Measurements from ENCODE around the gene ATP6V1C2. TPM values are rescaled to one million over a fixed set of nuclear protein-coding genes. Genes with fewer than 3 reads are reported as not detected.

Gene ATP6V1C2
- total and polyA plus RNA-seq, 2 of the 4 experiments (the other 2 are of a cell fraction): not detected

DNA sequence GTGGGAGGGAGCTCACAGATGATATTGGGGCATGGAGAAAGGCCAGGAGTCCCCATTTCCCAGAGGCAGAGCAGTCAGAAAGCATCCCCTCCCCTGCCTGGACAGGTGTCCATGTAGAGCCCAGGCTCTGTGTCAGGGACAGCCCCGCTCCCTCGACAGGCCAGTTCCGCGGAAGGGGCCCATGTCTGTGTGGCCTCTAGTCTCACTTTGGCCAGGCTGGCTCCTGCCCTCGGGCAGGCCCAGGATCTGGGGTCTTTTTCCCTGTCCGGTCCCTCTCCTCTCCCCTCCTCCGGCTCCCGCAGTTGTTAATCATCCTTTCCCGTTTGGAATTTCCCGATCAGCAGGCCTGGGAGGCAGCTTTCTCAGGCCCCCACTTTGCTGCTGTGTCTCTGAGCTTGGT is 111.6 kb downstream of the ATP6V1C2 start:
- no TSS peak for BruUV-seq (replicated peaks)
- Histone ChIP-seq H3K4me3 (ENCODE audit: insufficient read depth, low read depth, low read length) (no peak overlapping the region), H4K5ac (ENCODE audit: low read depth, low read length) (no peak overlapping the region), H3K79me1 (ENCODE audit: low read depth in 1 of 2, low read length in 2 of 2) (no peaks in the 10 kb centered on the region), H2BK5ac (ENCODE audit: low read depth, low read length, poor library complexity, severe bottlenecking) (no peak overlapping the region), H3K27ac (ENCODE audit: insufficient read depth, low read length) (no peak overlapping the region), H4K20me1 (ENCODE audit: insufficient read depth, low read length) (no peaks in the 10 kb centered on the region), H2AK5ac (ENCODE audit: low read depth, low read length) (no peak overlapping the region), H2BK20ac (ENCODE audit: low read depth, low read length) (no peak overlapping the region), H3K4ac (ENCODE audit: low read depth, low read length) (no peak overlapping the region), H3K14ac (replicated peaks; ENCODE audit: low read depth, low read length) (no peak overlapping the region), H3K9ac (ENCODE audit: low read depth, low read length) (no peak overlapping the region), H3K4me2 (ENCODE audit: low read depth, low read length) (no peak overlapping the region), H3K36me3 (ENCODE audit: control insufficient read depth, insufficient read depth, low read length) (no peaks in the 10 kb centered on the region), H3K23ac (ENCODE audit: low read depth, low read length) (no peak overlapping the region), H2BK15ac (ENCODE audit: low read depth, low read length) (no peak overlapping the region), H4K91ac (ENCODE audit: insufficient read depth, low read depth, low read length) (no peak overlapping the region), H3K18ac (ENCODE audit: low read depth, low read length) (no peak overlapping the region), H3K4me1 (ENCODE audit: control insufficient read depth, insufficient read depth, low read length) (no peaks in the 10 kb centered on the region), H4K8ac (ENCODE audit: low read depth in 2 of 2, low read length in 2 of 2) (no peak overlapping the region), H3K9me1 (ENCODE audit: insufficient read depth, low read length) (no peaks in the 10 kb centered on the region), H2BK120ac (ENCODE audit: low read depth, low read length) (no peak overlapping the region), H2AFZ (replicated peaks; ENCODE audit: low read length, poor library complexity) (no peak overlapping the region), H3K9me3 (ENCODE audit: control insufficient read depth, insufficient read depth, low read length) (no peaks in the 10 kb centered on the region), H3K27me3 (ENCODE audit: control insufficient read depth, insufficient read depth, low read length) (peaks cover 33% of the 10 kb centered on the region), H3K56ac (ENCODE audit: extremely low read depth, insufficient read depth, low read length) (no peak overlapping the region), H2AK9ac (replicated peaks; ENCODE audit: low read depth, low read length, poor library complexity) (no peak overlapping the region)
- WGBS, 2 experiments (ENCODE audit: extremely low coverage in 2 of 2, insufficient read length in 1 of 2): 100% methylated on average over 1 of the region's 10 CpGs; no CpG with 5 or more reads in 1 of the 2 experiments
- CTCF ChIA-PET: interaction anchor here (0.5 to 2.6 kb wide), 17 partner anchors 9 to 750 kb away, joined by 3 to 35 read pairs (median 5); partner anchors contain the start of gene PDIA6
- TF ChIP-seq FOS (IDR thresholded peaks at IDR 0.05; ENCODE audit: low read depth, low read length): no peak
- no peak for TF ChIP-seq BHLHE40 (IDR thresholded peaks at IDR 0.05; ENCODE audit: low read depth, low read length)
- no peak for TF ChIP-seq RFX5 (IDR thresholded peaks at IDR 0.05; ENCODE audit: low read depth, low read length)
- no peak for TF ChIP-seq CEBPB (IDR thresholded peaks at IDR 0.05; ENCODE audit: low read depth, low read length)
- no peak for TF ChIP-seq POLR2A (IDR thresholded peaks at IDR 0.05; ENCODE audit: low read depth, low read length)
- DNase-seq (no peak), ATAC-seq (ENCODE audit: low read depth) (no peak)
- in situ Hi-C loops (cut with MboI; ENCODE audit: low sequenced_read_pairs): loop anchor here (10.0 kb wide), 2 partner anchors 612 to 752 kb away; no protein-coding TSS in a partner anchor
- POLR2A ChIA-PET (ENCODE audit: unreplicated experiment): no interaction called here
- intact Hi-C loops (cut with micrococcal nuclease): loop anchor here (2.0 to 10.0 kb wide), 4 partner anchors 68 to 752 kb away; partner anchors contain the start of gene KCNF1
- dilution Hi-C loops (cut with HindIII; ENCODE audit: low sequenced_read_pairs, unreplicated experiment): no loop called here
